Smooth muscle cell (in vitro differentiated cells): ENCODE measurements around the gene SEMA4D. TPM values are rescaled to one million over a fixed set of nuclear protein-coding genes. Genes with fewer than 3 reads are reported as not detected.

ENCODE experiments used
- DNase-seq: peaks from one replicate; lab custom pipeline; 2025; ENCODE audit not compliant: unreplicated experiment; lab: John Stamatoyannopoulos, UW
- H2AFZ ChIP-seq: fragments of 200-600 bp; sonication (generic); 2 replicates; pipeline ENCODE4 v1.6.0; 2016; ENCODE audit warnings: antibody characterized with exemption, low read depth, mild to moderate bottlenecking
- H3F3A ChIP-seq: fragments of 200-600 bp; sonication (generic); 2 replicates; pipeline ENCODE4 v1.6.0; 2017; ENCODE audit warnings: antibody characterized with exemption, low read depth
- H3K27ac ChIP-seq: fragments of 200-600 bp; sonication (generic); 2 replicates; pipeline ENCODE4 v1.5.1; 2016; ENCODE audit warnings: low read depth, mild to moderate bottlenecking
- H3K27me3 ChIP-seq: fragments of 200-600 bp; sonication (generic); 2 replicates; pipeline ENCODE4 v1.6.1; 2016; ENCODE audit warnings: low read depth, mild to moderate bottlenecking
- H3K36me3 ChIP-seq: fragments of 200-600 bp; sonication (generic); 2 replicates; pipeline ENCODE4 v1.5.1; 2016; ENCODE audit warnings: low read depth
- H3K4me1 ChIP-seq: fragments of 200-600 bp; sonication (generic); 2 replicates; pipeline ENCODE4 v1.5.1; 2016; ENCODE audit warnings: low read depth
- H3K4me2 ChIP-seq: fragments of 200-600 bp; sonication (generic); 2 replicates; pipeline ENCODE4 v1.6.0; 2016; ENCODE audit warnings: mild to moderate bottlenecking
- H3K4me3 ChIP-seq: fragments of 200-600 bp; sonication (generic); 2 replicates; pipeline ENCODE4 v1.5.1; 2016; ENCODE audit warnings: mild to moderate bottlenecking
- H3K79me2 ChIP-seq: fragments of 200-600 bp; sonication (generic); 2 replicates; pipeline ENCODE4 v1.6.0; 2016; ENCODE audit warnings: low read depth, mild to moderate bottlenecking
- H3K9ac ChIP-seq: fragments of 200-600 bp; sonication (generic); 2 replicates; pipeline ENCODE4 v1.6.0; 2016; ENCODE audit warnings: low read depth
- H3K9me3 ChIP-seq: fragments of 200-600 bp; sonication (generic); replicated peaks from 2 replicates; pipeline ENCODE4 v1.5.1; 2016; ENCODE audit warnings: low read depth
- H4K20me1 ChIP-seq: fragments of 200-600 bp; sonication (generic); 2 replicates; pipeline ENCODE4 v1.6.0; 2016; ENCODE audit warnings: low read depth
- CTCF ChIP-seq: fragments of 200-600 bp; sonication (generic); IDR thresholded peaks from 2 replicates; pipeline ENCODE4 v1.5.1; 2017; ENCODE audit warnings: borderline replicate concordance, mild to moderate bottlenecking, antibody characterized with exemption; ENCODE audit not compliant: insufficient read depth, poor library complexity, severe bottlenecking
- WGBS: methylation state at CpG from one replicate; pipeline ENCODE4 v1.1.7; 2016; ENCODE audit warnings: low lambda C conversion rate; 5-methylcytosine and 5-hydroxymethylcytosine counted together
- polyA plus RNA-seq: library from polyadenylated mRNA; unstranded; fragments of >200 nt; fragmentation: Nextera tagmentation; extraction: Ambion mirVana; gene quantifications from 2 replicates; pipeline ENCODE4 v1.2.1, GENCODE V29; 2016
- total RNA-seq: library from RNA; depleted of rRNA; stranded (reverse); fragments of >200 nt; gene quantifications from 2 replicates; pipeline ENCODE4 v1.2.3, GENCODE V29; 2014

SEMA4D gene
- total and polyA plus RNA-seq, 2 experiments from 2014 or later, result 0.63 to 2.7 TPM

DNA sequence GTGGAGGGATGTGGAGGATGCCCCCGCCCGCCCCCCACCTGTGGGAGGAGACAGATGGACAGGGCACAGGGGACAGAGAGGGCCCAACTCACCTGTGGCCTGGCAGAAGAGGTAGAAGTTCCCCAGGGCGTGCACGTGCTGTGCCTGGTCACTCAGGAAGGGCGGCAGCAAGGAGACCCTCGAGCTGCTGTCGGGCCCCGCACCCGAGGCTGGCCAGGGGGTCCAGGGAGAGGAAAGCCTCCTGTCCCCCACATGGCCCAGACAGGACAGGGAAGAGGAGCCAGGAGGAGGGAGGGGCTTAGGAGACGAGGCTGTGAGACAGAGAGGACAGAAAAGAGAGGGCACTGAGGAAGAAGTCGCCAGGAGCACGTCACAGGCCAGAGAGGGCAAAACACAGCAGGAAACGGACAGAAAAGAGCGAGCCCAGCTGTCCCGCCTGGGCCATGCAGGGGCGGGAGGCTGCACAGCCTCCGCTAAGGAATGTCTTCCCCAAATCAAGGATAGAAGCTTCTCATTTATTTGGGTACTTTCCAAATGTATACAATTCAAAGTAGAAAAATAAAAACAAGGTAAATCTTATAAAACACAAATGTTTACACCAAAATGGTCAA lies 121.1 kb downstream of the SEMA4D start:
- Histone ChIP-seq H3K27me3 (no peaks in the 10 kb centered on the region), H3F3A (no peaks in the 10 kb centered on the region), H3K9me3 (no peaks in the 10 kb centered on the region), H3K36me3 (no peaks in the 10 kb centered on the region), H3K79me2 (no peaks in the 10 kb centered on the region), H3K9ac (no peak overlapping the region), H3K4me2 (no peak overlapping the region), H3K4me3 (no peak overlapping the region), H4K20me1 (no peaks in the 10 kb centered on the region), H3K4me1 (peaks cover 4% of the 10 kb centered on the region), H2AFZ (no peak overlapping the region), H3K27ac (no peak overlapping the region)
- WGBS, result 91% methylated on average over 17 of the region's 17 CpGs
- no peak for DNase-seq
- TF ChIP-seq CTCF, result no peak

- no peak for TF ChIP-seq CTCF
- WGBS, result 97% methylated on average over 4 of the region's 4 CpGs
Observed at GRCh38 chr9:89376286-89376685, 121.6 kb downstream of the SEMA4D start.

DNA sequence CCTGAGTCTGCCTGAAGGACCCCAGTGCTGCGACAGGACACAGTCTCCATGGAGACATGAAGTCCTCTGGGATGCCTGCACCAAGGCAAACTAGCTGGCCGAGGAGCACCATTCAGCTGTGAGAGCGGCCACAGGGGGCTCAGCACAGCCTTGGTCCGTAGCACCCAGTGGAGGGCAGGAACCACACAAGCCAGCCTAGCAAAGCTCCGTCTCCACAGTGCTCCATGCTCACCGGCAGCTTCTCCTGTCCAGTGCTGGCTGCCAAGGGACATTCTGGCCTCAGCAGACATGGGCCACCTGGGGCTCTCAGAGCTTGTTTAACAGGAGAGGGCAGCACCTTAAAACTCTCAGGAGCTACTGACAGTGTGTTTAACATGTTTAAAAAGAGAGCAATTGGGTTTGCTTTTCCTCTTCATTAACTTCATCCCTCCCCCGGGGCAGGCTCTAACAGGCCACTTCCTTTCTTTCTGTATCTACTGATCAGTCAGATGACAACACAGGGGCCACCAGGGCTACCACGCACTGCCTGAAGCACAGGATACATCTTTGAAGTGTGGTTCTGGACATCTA lies 122.6 kb downstream of the SEMA4D start:
- Histone ChIP-seq H3K9ac (no peak overlapping the region), H4K20me1 (no peaks in the 10 kb centered on the region), H3K27ac (no peak overlapping the region), H3K27me3 (no peaks in the 10 kb centered on the region), H3F3A (no peaks in the 10 kb centered on the region), H3K79me2 (no peaks in the 10 kb centered on the region), H3K4me2 (no peak overlapping the region), H3K4me1 (peaks cover 4% of the 10 kb centered on the region), H3K36me3 (no peaks in the 10 kb centered on the region), H3K4me3 (no peak overlapping the region), H3K9me3 (no peaks in the 10 kb centered on the region), H2AFZ (no peak overlapping the region)
- no peak for TF ChIP-seq CTCF
- no peak for DNase-seq
- 73% methylated on average over 8 of the region's 8 CpGs for WGBS

More at GRCh38 chr9:89376286-89376685, 121.6 kb downstream of the SEMA4D start:
- H3K4me3 ChIP-seq, result no peak overlapping the region
- H2AFZ ChIP-seq, result no peak overlapping the region
- no peaks in the 10 kb centered on the region for H3K79me2 ChIP-seq
- H3K4me1 ChIP-seq, result peaks cover 4% of the 10 kb centered on the region
- no peak for DNase-seq
- no peak overlapping the region for H3K27ac ChIP-seq
- no peaks in the 10 kb centered on the region for H3K36me3 ChIP-seq
- H4K20me1 ChIP-seq, result no peaks in the 10 kb centered on the region
- H3K9ac ChIP-seq, result no peak overlapping the region
- no peak overlapping the region for H3K4me2 ChIP-seq
- no peaks in the 10 kb centered on the region for H3K9me3 ChIP-seq
- no peaks in the 10 kb centered on the region for H3F3A ChIP-seq
- no peaks in the 10 kb centered on the region for H3K27me3 ChIP-seq

DNA sequence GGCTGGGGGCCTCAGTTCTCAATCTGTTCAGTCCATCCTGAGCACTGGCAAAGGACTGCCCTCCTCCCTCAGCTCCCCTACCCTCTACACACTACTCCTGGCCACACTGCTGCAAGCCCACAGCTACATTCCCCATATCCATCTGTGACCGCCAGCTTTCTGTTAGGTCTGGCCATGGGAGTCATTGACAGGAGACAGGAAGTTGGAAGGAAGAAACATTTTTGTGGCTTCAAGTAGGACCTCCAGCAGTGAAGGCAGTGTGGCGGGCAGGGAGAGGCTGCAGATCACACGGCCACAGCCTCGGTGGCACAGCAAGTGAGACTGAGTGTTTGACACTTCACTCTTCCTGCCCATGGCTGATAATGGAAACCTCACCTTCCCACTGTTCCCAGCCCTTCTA lies 123.7 kb downstream of the SEMA4D start:
- Histone ChIP-seq H3K9ac (no peak overlapping the region), H2AFZ (no peak overlapping the region), H4K20me1 (no peaks in the 10 kb centered on the region), H3K27ac (no peak overlapping the region), H3K27me3 (no peaks in the 10 kb centered on the region), H3K4me1 (peaks cover 4% of the 10 kb centered on the region), H3K36me3 (no peaks in the 10 kb centered on the region), H3K4me3 (no peak overlapping the region), H3K4me2 (no peak overlapping the region), H3F3A (no peaks in the 10 kb centered on the region), H3K79me2 (no peaks in the 10 kb centered on the region), H3K9me3 (no peaks in the 10 kb centered on the region)
- no peak for TF ChIP-seq CTCF
- WGBS, result 60% methylated on average over 4 of the region's 4 CpGs
- no peak for DNase-seq
